ENCODE results near the gene ELMO1.

DNA sequence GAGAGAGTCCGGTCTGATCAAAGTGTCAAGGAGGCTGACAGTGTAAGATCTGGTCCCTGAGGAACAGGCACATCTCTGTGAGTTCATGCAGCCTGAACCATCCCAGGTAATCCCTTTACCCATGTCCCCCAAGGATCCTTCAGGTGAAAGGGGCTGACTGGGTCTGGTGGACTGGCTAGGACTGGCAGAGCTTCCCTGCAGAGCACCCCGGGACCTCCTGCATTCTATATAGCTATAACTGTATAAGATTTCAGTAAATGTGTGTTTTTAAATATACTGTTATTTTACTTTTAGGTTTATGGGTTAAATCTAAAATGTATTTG is 246.8 kb downstream of the ELMO1 start:
- TF ChIP-seq, protein P1, sequence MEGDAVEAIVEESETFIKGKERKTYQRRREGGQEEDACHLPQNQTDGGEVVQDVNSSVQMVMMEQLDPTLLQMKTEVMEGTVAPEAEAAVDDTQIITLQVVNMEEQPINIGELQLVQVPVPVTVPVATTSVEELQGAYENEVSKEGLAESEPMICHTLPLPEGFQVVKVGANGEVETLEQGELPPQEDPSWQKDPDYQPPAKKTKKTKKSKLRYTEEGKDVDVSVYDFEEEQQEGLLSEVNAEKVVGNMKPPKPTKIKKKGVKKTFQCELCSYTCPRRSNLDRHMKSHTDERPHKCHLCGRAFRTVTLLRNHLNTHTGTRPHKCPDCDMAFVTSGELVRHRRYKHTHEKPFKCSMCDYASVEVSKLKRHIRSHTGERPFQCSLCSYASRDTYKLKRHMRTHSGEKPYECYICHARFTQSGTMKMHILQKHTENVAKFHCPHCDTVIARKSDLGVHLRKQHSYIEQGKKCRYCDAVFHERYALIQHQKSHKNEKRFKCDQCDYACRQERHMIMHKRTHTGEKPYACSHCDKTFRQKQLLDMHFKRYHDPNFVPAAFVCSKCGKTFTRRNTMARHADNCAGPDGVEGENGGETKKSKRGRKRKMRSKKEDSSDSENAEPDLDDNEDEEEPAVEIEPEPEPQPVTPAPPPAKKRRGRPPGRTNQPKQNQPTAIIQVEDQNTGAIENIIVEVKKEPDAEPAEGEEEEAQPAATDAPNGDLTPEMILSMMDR (IDR thresholded peaks at IDR 0.05): peak; percentile 73
- TF ChIP-seq ZFX (IDR thresholded peaks at IDR 0.05; ENCODE audit: borderline replicate concordance): no peak

All from 22Rv1 (cell line).